ENCODE data around the gene TENM4. TPM values are rescaled to one million over a fixed set of nuclear protein-coding genes. Genes with fewer than 3 reads are reported as not detected.

The TENM4 gene
- total RNA-seq, 1 donor from 2014 or later = 5.1 TPM

DNA sequence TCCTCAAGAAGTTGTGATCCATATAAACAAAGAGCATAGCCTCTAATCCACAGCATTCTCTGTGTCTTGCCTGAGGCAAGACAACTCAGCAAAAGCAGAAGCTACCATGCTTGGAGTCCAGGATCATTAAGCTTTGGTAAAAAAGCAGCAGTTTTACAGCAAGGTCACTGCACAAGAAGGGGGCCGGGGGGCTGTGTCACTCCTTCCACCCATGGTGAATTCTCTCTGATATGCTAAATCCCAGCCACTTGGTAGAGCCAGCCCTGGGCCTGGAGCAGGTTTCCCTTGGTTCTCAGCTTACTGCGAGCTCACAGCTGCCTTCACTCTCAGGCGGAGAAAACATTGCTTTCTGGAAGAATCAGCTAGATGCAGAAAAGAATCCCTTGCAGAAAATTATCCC is 144.7 kb downstream of the TENM4 start:
- H3K4me3 Mint-ChIP-seq = no peak overlapping the region
- no peak for DNase-seq (ENCODE audit: low spot score)
- TF ChIP-seq, protein P1, sequence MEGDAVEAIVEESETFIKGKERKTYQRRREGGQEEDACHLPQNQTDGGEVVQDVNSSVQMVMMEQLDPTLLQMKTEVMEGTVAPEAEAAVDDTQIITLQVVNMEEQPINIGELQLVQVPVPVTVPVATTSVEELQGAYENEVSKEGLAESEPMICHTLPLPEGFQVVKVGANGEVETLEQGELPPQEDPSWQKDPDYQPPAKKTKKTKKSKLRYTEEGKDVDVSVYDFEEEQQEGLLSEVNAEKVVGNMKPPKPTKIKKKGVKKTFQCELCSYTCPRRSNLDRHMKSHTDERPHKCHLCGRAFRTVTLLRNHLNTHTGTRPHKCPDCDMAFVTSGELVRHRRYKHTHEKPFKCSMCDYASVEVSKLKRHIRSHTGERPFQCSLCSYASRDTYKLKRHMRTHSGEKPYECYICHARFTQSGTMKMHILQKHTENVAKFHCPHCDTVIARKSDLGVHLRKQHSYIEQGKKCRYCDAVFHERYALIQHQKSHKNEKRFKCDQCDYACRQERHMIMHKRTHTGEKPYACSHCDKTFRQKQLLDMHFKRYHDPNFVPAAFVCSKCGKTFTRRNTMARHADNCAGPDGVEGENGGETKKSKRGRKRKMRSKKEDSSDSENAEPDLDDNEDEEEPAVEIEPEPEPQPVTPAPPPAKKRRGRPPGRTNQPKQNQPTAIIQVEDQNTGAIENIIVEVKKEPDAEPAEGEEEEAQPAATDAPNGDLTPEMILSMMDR (IDR thresholded peaks at IDR 0.05) = no peak
- TF ChIP-seq EZH2 (IDR thresholded peaks at IDR 0.05) (no peak), EZH2phosphoT487 (IDR thresholded peaks at IDR 0.05) (no peak)
- Histone ChIP-seq H3K36me3 (no peaks in the 10 kb centered on the region), H2AFZ (replicated peaks) (no peak overlapping the region), H3K9me3 (ENCODE audit: low read depth) (no peaks in the 10 kb centered on the region), H4K20me1 (ENCODE audit: low read depth) (no peaks in the 10 kb centered on the region), H3K4me1 (no peaks in the 10 kb centered on the region), H3K9ac (no peak overlapping the region), H3K4me2 (no peak overlapping the region), H3K27ac (no peak overlapping the region), H3K27me3 (no peaks in the 10 kb centered on the region), H3K79me2 (ENCODE audit: low read depth) (no peaks in the 10 kb centered on the region), H3F3A (ENCODE audit: low read depth) (no peaks in the 10 kb centered on the region), H3K4me3 (no peak overlapping the region)
- H3K27me3 Mint-ChIP-seq (ENCODE audit: insufficient read depth, low read depth) = peaks cover 2% of the 10 kb centered on the region
- no peak overlapping the region for H3K27ac Mint-ChIP-seq
- H3K9me3 Mint-ChIP-seq = no peaks in the 10 kb centered on the region
- H3K4me1 Mint-ChIP-seq = peaks cover 18% of the 10 kb centered on the region
- H3K36me3 Mint-ChIP-seq = peaks cover 5% of the 10 kb centered on the region

DNA sequence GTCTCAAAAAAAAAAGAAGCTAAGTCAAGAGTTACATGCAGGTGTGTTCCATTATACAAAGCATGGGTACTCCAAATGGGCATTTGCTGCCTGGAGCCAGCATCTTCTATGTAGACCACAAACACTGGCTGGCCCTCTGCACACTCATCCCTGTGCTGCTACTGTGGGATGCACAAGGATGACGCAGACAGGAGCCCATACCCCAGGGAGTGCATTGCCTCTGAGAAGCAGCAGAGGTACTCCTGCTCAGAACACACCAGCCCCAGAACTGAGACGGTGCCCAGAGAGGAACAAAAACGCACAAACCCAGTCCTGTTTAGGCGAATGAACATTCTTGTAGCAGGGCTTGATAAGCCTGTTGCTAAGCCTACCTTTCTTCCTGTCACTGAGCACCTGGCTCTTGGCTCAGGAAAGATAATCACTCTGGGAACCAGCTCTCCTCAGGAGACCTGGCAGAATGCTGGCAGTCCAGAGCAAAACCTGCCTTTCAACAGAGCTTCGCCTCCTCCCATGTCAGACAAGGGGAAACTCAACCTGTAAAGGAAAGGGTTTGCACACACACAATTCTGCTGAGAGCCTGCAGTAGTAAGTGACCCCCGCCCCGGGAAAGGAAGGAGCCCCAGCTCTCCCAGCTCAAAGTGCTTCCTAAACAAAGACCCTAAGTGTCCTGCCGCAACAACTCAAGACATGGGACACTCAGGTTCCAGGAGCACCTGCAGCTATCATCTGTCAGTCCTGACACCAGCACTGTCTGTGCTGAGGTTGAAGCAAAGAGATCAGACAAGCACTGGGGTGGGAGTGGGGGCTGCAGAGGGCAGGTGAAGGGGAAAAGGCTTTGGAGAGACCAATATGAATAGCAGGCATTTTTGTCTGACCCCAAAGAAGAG is 145.7 kb downstream of the TENM4 start:
- no peaks in the 10 kb centered on the region for H3K36me3 ChIP-seq
- no peaks in the 10 kb centered on the region for H3K4me1 ChIP-seq
- peak overlapping the region; percentile 58 for H3K27ac ChIP-seq
- H3K9me3 ChIP-seq (ENCODE audit: low read depth) = no peaks in the 10 kb centered on the region
- H3K79me2 ChIP-seq (ENCODE audit: low read depth) = no peaks in the 10 kb centered on the region
- TF ChIP-seq EZH2 (IDR thresholded peaks at IDR 0.05) (no peak), EZH2phosphoT487 (IDR thresholded peaks at IDR 0.05) (no peak)
- TF ChIP-seq, protein P1 (IDR thresholded peaks at IDR 0.05) = no peak
- H3K27me3 Mint-ChIP-seq (ENCODE audit: insufficient read depth, low read depth) = peaks cover 3% of the 10 kb centered on the region
- H2AFZ ChIP-seq (replicated peaks) = no peak overlapping the region
- no peak overlapping the region for H3K9ac ChIP-seq
- H3K4me1 Mint-ChIP-seq = peaks cover 18% of the 10 kb centered on the region
- H3K4me3 ChIP-seq = no peak overlapping the region
- no peaks in the 10 kb centered on the region for H3F3A ChIP-seq (ENCODE audit: low read depth)
- no peaks in the 10 kb centered on the region for H4K20me1 ChIP-seq (ENCODE audit: low read depth)
- H3K4me2 ChIP-seq = no peak overlapping the region
- peak; percentile 10 for DNase-seq (ENCODE audit: low spot score)
- H3K27me3 ChIP-seq = no peaks in the 10 kb centered on the region
- H3K9me3 Mint-ChIP-seq = no peaks in the 10 kb centered on the region
- H3K27ac Mint-ChIP-seq = no peak overlapping the region
- peaks cover 5% of the 10 kb centered on the region for H3K36me3 Mint-ChIP-seq
- H3K4me3 Mint-ChIP-seq = no peak overlapping the region

DNA sequence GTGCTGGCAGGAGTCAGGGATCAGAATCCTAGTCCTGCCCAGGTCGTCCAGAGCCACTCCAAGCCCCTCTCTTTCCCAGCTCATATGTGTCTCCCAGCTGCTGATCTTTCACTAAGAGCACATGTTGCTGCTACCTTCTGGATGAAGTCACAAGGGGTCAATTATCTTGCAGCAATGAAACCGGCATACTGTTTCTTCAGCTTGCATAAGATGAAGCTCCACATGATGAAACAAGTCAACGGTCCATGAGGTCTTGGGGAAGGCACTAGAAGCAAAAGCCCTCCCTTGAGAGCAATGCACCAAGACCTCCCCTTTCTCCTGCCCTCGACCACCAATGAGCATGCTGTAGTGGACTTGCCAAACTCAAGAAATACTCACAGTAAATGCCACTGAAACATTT is 148.9 kb downstream of the TENM4 start:
- no peak overlapping the region for H3K9ac ChIP-seq
- TF ChIP-seq EZH2phosphoT487 (IDR thresholded peaks at IDR 0.05) = no peak
- TF ChIP-seq, protein P1 (IDR thresholded peaks at IDR 0.05) = no peak
- no peak for TF ChIP-seq EZH2 (IDR thresholded peaks at IDR 0.05)

More for the DNA sequence above, 148.9 kb downstream of the TENM4 start:
- no peak overlapping the region for H3K4me3 ChIP-seq
- H4K20me1 ChIP-seq (ENCODE audit: low read depth) = no peaks in the 10 kb centered on the region
- Mint-ChIP-seq H3K36me3 (peaks cover 2% of the 10 kb centered on the region), H3K4me3 (no peak overlapping the region), H3K27me3 (ENCODE audit: insufficient read depth, low read depth) (peaks cover 3% of the 10 kb centered on the region), H3K9me3 (no peaks in the 10 kb centered on the region), H3K4me1 (peaks cover 15% of the 10 kb centered on the region), H3K27ac (no peak overlapping the region)
- H3F3A ChIP-seq (ENCODE audit: low read depth) = no peaks in the 10 kb centered on the region
- H3K27me3 ChIP-seq = no peaks in the 10 kb centered on the region
- no peaks in the 10 kb centered on the region for H3K4me1 ChIP-seq
- no peaks in the 10 kb centered on the region for H3K9me3 ChIP-seq (ENCODE audit: low read depth)
- DNase-seq (ENCODE audit: low spot score) = no peak
- H3K4me2 ChIP-seq = no peak overlapping the region
- H3K36me3 ChIP-seq = no peaks in the 10 kb centered on the region
- H2AFZ ChIP-seq (replicated peaks) = no peak overlapping the region
- no peaks in the 10 kb centered on the region for H3K79me2 ChIP-seq (ENCODE audit: low read depth)
- H3K27ac ChIP-seq = no peak overlapping the region

All from neural progenitor cell (in vitro differentiated cells).